Adrenal gland (tissue), 12 donors: ENCODE measurements around the gene DBNDD1. TPM values are rescaled to one million over a fixed set of nuclear protein-coding genes. Genes with fewer than 3 reads are reported as not detected.

Source experiments
- DNase-seq, 7 donors: peaks; one replicate each; pipeline ENCODE4 v3.0.0-alpha.2; 2019 to 2020
- H3K27ac ChIP-seq, 5 donors: fragments of 200-600 bp; sonication (generic) in 4 of 5; 1 replicate in 3 of 5; 2 replicates in 2 of 5; pipeline versions ENCODE4 v1.5.1 to v1.8.0; 2016 to 2020; ENCODE audit warnings: mild to moderate bottlenecking in 1 of 5
- H3K27me3 ChIP-seq: fragments of 200-600 bp; 2 replicates; pipeline ENCODE4 v1.8.0; 2021
- H3K36me3 ChIP-seq, 2 donors: fragments of 200-600 bp; replicated peaks in 1 of 2; 1 replicate in 1 of 2; 2 replicates in 1 of 2; pipeline versions ENCODE4 v1.5.1 to v1.8.0; 2018 to 2022
- H3K4me1 ChIP-seq, 2 donors: fragments of 200-600 bp; replicated peaks in 1 of 2; 1 replicate in 1 of 2; 2 replicates in 1 of 2; pipeline versions ENCODE4 v1.5.1 to v1.8.0; 2018 to 2021
- H3K4me3 ChIP-seq, 4 donors: fragments of 200-600 bp; sonication (generic) in 3 of 4; one replicate each; pipeline ENCODE4 v1.5.1; 2016 to 2018
- H3K9me3 ChIP-seq, 3 donors: fragments of 200-600 bp; sonication (generic) in 1 of 3; replicated peaks in 1 of 3; 1 replicate in 2 of 3; 2 replicates in 1 of 3; pipeline versions ENCODE4 v1.5.1 to v1.8.0; 2016 to 2021
- POLR2A ChIP-seq, 2 donors: fragments of 450-650 bp; IDR thresholded peaks; one replicate each; pipeline ENCODE4 v1.6.1; 2017; ENCODE audit warnings: antibody characterized with exemption in 2 of 2, mild to moderate bottlenecking in 2 of 2, moderate library complexity in 1 of 2
- WGBS, 4 donors: extraction: QIAGEN DNeasy Blood & Tissue Kit in 2 of 4; methylation state at CpG; one replicate each; pipeline versions ENCODE4 v1.1.5 to v1.1.7; 2013 to 2017; 5-methylcytosine and 5-hydroxymethylcytosine counted together
- intact Hi-C, 2 donors: fragments of 100-400 bp; cut with DNase I; formaldehyde crosslinking; loops; one replicate each; pipeline versions ENCODE4 v1.14.1 to v1.15.0; 2022 to 2023
- polyA plus RNA-seq, 3 donors: library from polyadenylated mRNA; stranded (reverse); fragments of 200-250 nt in 2 of 3; fragments of 350-450 nt in 1 of 3; fragmentation: Illumina TruSeq in 1 of 3; extraction: RNeasy Lipid Tissue Mini Kit (QIAGEN cat#74804) in 1 of 3; gene quantifications; one replicate each; pipeline ENCODE4 v1.2.3, GENCODE V29; 2013 to 2014
- total RNA-seq, 9 donors: library from RNA; depleted of rRNA in 4 of 9; stranded (reverse); fragments of >200 nt in 4 of 9; fragments of 120-200 nt in 1 of 9; fragmentation: NEBNext Ultra II Directional in 1 of 9; extraction: Animal tissue kit (Norgen Biotek cat#: 25700) in 1 of 9; gene quantifications; one replicate each; pipeline versions ENCODE4 v1.1.0 to v1.2.4, GENCODE V29; 2013 to 2023
- TF ChIP-seq, protein P1 (sequence below), 6 experiments: fragments of 450-650 bp in 4 of 6; fragments of 200-600 bp in 2 of 6; sonication (generic) in 1 of 6; IDR thresholded peaks; 1 replicate in 5 of 6; 2 replicates in 1 of 6; pipeline versions ENCODE4 v1.5.1 to v1.8.0; 2016 to 2021; ENCODE audit warnings: antibody characterized with exemption in 6 of 6, mild to moderate bottlenecking in 2 of 6, moderate library complexity in 1 of 6
- donor health status: healthy with polysubstance abuse.
- donor health status: Bipolar disorder and iron deficiency.
- donor health status: DM: yes; HTN: yes; CAD: no.
- donor health status: DM: no; HTN: no; CAD: no.
- donor health status: DM: no; HTN: no; CAD: no.
- donor health status: DM: yes; HTN: yes; CAD: no.

DBNDD1 gene
- total and polyA plus RNA-seq, 12 donors = 1.4 to 24.2 (median 7.0) TPM

DNA sequence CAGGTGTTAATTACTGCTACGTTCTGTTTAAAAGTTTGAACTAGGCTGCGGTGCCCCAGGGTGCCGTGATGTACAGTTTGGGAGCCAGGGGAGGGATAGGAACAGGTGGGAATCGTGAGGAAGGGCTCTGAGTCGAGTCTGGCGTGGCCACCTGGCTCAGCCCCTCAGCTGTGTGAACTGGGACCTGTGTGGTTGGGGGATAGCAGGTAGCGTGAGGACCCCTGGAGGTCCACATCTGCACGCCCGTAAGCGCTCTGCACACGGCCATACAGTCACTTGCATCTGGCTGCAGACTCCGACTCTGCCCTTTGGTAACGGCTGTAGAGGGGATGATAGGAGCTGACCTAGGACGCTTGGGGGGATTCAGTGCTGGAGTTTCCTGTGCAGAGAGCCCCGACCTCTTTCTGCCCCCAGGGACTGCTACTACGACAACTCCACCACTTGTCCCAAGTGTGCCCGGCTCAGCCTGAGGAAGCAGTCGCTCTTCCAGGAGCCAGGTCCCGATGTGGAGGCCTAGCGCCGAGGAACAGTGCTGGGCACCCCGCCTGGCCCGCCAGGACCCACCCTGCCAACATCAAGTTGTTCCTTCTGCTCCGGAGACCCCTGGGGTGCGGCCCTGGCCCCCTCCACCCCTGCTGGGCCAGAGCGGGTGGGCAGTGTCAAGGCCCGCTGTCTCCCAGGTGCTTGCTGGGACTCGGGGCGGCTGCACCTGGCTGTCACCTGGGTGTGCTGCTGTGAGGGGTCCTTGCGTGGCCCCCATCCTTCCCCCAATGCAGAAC lies 53.6 kb downstream of the DBNDD1 start:
- TF ChIP-seq, protein P1, sequence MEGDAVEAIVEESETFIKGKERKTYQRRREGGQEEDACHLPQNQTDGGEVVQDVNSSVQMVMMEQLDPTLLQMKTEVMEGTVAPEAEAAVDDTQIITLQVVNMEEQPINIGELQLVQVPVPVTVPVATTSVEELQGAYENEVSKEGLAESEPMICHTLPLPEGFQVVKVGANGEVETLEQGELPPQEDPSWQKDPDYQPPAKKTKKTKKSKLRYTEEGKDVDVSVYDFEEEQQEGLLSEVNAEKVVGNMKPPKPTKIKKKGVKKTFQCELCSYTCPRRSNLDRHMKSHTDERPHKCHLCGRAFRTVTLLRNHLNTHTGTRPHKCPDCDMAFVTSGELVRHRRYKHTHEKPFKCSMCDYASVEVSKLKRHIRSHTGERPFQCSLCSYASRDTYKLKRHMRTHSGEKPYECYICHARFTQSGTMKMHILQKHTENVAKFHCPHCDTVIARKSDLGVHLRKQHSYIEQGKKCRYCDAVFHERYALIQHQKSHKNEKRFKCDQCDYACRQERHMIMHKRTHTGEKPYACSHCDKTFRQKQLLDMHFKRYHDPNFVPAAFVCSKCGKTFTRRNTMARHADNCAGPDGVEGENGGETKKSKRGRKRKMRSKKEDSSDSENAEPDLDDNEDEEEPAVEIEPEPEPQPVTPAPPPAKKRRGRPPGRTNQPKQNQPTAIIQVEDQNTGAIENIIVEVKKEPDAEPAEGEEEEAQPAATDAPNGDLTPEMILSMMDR (IDR thresholded peaks at IDR 0.05) = no peak
- no peak for TF ChIP-seq POLR2A (IDR thresholded peaks at IDR 0.05)
- Histone ChIP-seq H3K36me3 (peaks cover 0 to 4% of the 10 kb centered on the region in 2 donors), H3K9me3 (no peaks in the 10 kb centered on the region), H3K27ac (no peak overlapping the region), H3K4me1 (no peaks in the 10 kb centered on the region), H3K27me3 (no peaks in the 10 kb centered on the region), H3K4me3 (no peak overlapping the region)
- intact Hi-C loops = no loop called here
- WGBS, 4 donors = 91 to 93% (median 92%) methylated on average over 7 to 30 of the region's 30 CpGs
- no peak for DNase-seq

DNA sequence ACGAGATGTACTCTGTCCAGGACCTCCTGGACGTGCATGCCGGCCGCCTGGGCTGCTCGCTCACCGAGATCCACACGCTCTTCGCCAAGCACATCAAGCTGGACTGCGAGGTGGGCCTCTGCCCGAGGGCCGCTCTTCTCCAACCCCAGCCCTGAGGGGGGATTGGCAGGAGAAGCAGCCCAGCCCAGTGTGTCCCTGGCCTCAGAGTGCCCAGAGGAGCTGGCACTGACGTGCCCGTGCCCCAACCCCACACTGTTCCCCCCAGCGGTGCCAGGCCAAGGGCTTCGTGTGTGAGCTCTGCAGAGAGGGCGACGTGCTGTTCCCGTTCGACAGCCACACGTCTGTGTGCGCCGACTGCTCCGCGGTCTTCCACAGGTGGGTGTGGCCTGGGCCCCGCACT lies 55.1 kb downstream of the DBNDD1 start:
- DNase-seq = no peak
- Histone ChIP-seq H3K4me1 (no peaks in the 10 kb centered on the region), H3K27me3 (no peaks in the 10 kb centered on the region), H3K27ac (no peak overlapping the region), H3K4me3 (no peak overlapping the region), H3K36me3 (peaks cover 0 to 4% of the 10 kb centered on the region in 2 donors), H3K9me3 (no peaks in the 10 kb centered on the region)
- intact Hi-C loops = no loop called here
- TF ChIP-seq, protein P1 (IDR thresholded peaks at IDR 0.05) = no peak
- no peak for TF ChIP-seq POLR2A (IDR thresholded peaks at IDR 0.05)
- WGBS, 4 donors = 88 to 95% (median 92%) methylated on average over 14 to 25 of the region's 25 CpGs

DNA sequence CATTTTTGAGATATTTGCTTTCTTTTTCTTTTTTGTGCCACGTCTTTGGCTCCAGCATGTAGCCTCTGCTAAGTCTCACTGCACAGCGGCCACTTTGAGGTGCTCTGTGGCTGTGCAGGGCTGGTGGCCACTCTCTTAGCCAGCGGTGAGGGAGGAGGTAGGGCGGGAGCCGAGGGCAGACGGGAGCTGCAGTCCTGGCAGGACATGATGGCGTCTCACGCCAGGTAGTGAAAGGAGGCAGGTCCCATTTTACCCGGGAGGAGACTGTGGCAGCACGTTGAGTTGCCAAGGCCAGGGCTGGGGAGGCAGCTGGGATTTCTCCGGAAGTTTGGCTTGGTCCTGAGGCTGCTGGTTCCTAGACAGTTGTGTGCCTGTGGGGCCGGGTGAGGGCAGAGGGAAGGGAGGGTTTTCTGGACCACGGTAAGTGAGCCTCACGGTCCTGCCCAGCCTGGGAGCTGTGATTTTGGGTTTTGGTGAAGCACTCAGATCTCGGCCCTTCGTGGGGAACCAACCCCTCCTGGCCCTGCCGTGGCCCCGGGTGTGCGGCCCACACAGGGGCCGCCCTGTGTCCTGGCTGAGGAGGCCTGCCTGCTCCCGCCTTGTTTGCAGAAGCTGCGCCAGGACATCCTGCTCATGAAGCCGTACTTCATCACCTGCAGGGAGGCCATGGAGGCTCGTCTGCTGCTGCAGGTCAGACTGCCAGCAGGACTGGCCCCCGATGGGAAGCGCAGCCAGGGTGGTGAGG lies 56.3 kb downstream of the DBNDD1 start:
- TF ChIP-seq, protein P1 (IDR thresholded peaks at IDR 0.05) = no peak
- no peak for TF ChIP-seq POLR2A (IDR thresholded peaks at IDR 0.05)
- no peak for DNase-seq
- intact Hi-C loops = no loop called here
- Histone ChIP-seq H3K4me3 (no peak overlapping the region), H3K36me3 (peaks cover 0 to 4% of the 10 kb centered on the region in 2 donors), H3K27me3 (no peaks in the 10 kb centered on the region), H3K9me3 (no peaks in the 10 kb centered on the region), H3K27ac (no peak overlapping the region), H3K4me1 (no peaks in the 10 kb centered on the region)
- WGBS, 4 donors = 86 to 90% (median 87%) methylated on average over 13 to 26 of the region's 26 CpGs

DNA sequence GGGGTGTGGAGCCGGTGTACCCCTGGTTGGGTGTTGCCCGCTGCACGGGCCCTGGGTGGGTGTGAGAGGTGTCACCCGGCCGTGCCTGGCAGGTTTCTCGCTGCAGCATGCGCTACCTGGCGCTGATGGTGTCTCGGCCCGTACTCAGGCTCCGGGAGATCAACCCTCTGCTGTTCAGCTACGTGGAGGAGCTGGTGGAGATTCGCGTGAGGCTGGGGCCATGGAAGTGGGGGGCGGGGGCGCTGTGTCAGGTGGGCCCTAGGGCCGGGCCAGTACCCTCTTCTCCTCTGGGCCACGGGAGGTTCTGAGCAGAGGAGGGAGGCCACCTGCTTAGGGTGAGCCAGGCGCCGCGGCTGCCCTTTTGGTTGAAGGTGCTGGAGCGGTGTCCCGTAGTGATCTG lies 57.3 kb downstream of the DBNDD1 start:
- TF ChIP-seq, protein P1 (IDR thresholded peaks at IDR 0.05) = no peak
- no peak for TF ChIP-seq POLR2A (IDR thresholded peaks at IDR 0.05)
- peaks cover 0 to 7% of the 10 kb centered on the region in 2 donors for H3K36me3 ChIP-seq

More for the DNA sequence above, 57.3 kb downstream of the DBNDD1 start:
- Histone ChIP-seq H3K4me3 (no peak overlapping the region), H3K27me3 (no peaks in the 10 kb centered on the region), H3K27ac (no peak overlapping the region), H3K9me3 (no peaks in the 10 kb centered on the region), H3K4me1 (no peaks in the 10 kb centered on the region)
- intact Hi-C loops = no loop called here
- no peak for DNase-seq
- WGBS, 4 donors = 93 to 95% (median 94%) methylated on average over 15 to 23 of the region's 23 CpGs
